ENCODE results near the gene PEX11A. TPM values are rescaled to one million over a fixed set of nuclear protein-coding genes. Genes with fewer than 3 reads are reported as not detected.

The PEX11A gene
- total RNA-seq, 1 donor from 2014 or later: 1.6 TPM

GRCh38 chr15:89642106-89642505 is 48.4 kb downstream of the PEX11A start:
- no peaks in the 10 kb centered on the region for H3K9me3 Mint-ChIP-seq
- intact Hi-C loops (cut with micrococcal nuclease): no loop called here
- no peaks in the 10 kb centered on the region for H3K36me3 Mint-ChIP-seq (ENCODE audit: low read depth)
- no peaks in the 10 kb centered on the region for H3K27me3 Mint-ChIP-seq
- no peak for DNase-seq
- H3K4me3 Mint-ChIP-seq: no peak overlapping the region
- no peaks in the 10 kb centered on the region for H3K4me1 Mint-ChIP-seq
- no peak overlapping the region for H3K27ac Mint-ChIP-seq

GRCh38 chr15:89641053-89641452 is 49.5 kb downstream of the PEX11A start:
- intact Hi-C loops (cut with micrococcal nuclease): no loop called here
- H3K4me3 Mint-ChIP-seq: no peak overlapping the region
- H3K4me1 Mint-ChIP-seq: no peaks in the 10 kb centered on the region
- no peaks in the 10 kb centered on the region for H3K36me3 Mint-ChIP-seq (ENCODE audit: low read depth)
- no peak for DNase-seq
- H3K27me3 Mint-ChIP-seq: no peaks in the 10 kb centered on the region
- H3K27ac Mint-ChIP-seq: no peak overlapping the region
- no peaks in the 10 kb centered on the region for H3K9me3 Mint-ChIP-seq

GRCh38 chr15:89640245-89640644 is 50.3 kb downstream of the PEX11A start:
- intact Hi-C loops (cut with micrococcal nuclease): no loop called here
- H3K36me3 Mint-ChIP-seq (ENCODE audit: low read depth): no peaks in the 10 kb centered on the region
- no peak overlapping the region for H3K4me3 Mint-ChIP-seq
- no peaks in the 10 kb centered on the region for H3K4me1 Mint-ChIP-seq
- peaks cover 2% of the 10 kb centered on the region for H3K9me3 Mint-ChIP-seq
- no peak for DNase-seq
- H3K27ac Mint-ChIP-seq: no peak overlapping the region
- no peaks in the 10 kb centered on the region for H3K27me3 Mint-ChIP-seq

GRCh38 chr15:89633585-89633984 is 57.0 kb downstream of the PEX11A start:
- DNase-seq: no peak
- H3K9me3 Mint-ChIP-seq: peaks cover 3% of the 10 kb centered on the region
- H3K4me1 Mint-ChIP-seq: no peaks in the 10 kb centered on the region
- no peaks in the 10 kb centered on the region for H3K27me3 Mint-ChIP-seq
- H3K36me3 Mint-ChIP-seq (ENCODE audit: low read depth): peaks cover 29% of the 10 kb centered on the region
- H3K4me3 Mint-ChIP-seq: no peak overlapping the region
- intact Hi-C loops (cut with micrococcal nuclease): no loop called here
- H3K27ac Mint-ChIP-seq: no peak overlapping the region

- H3K27me3 Mint-ChIP-seq: no peaks in the 10 kb centered on the region
- DNase-seq: no peak
- H3K9me3 Mint-ChIP-seq: peaks cover 3% of the 10 kb centered on the region
- intact Hi-C loops (cut with micrococcal nuclease): no loop called here
- H3K4me3 Mint-ChIP-seq: no peak overlapping the region
- no peak overlapping the region for H3K27ac Mint-ChIP-seq
- H3K36me3 Mint-ChIP-seq (ENCODE audit: low read depth): peaks cover 32% of the 10 kb centered on the region
- no peaks in the 10 kb centered on the region for H3K4me1 Mint-ChIP-seq
Observed at GRCh38 chr15:89632563-89633430, 57.8 kb downstream of the PEX11A start.

- no peak for DNase-seq
- intact Hi-C loops (cut with micrococcal nuclease): no loop called here
- Mint-ChIP-seq H3K27me3 (no peaks in the 10 kb centered on the region), H3K9me3 (peaks cover 3% of the 10 kb centered on the region), H3K4me3 (no peak overlapping the region), H3K4me1 (no peaks in the 10 kb centered on the region), H3K27ac (no peak overlapping the region), H3K36me3 (ENCODE audit: low read depth) (peaks cover 37% of the 10 kb centered on the region)
Observed at GRCh38 chr15:89631902-89632264, 58.7 kb downstream of the PEX11A start.

Other genes with a start within 250 kb of the PEX11A start
- not detected in 2 replicates for gene RHCG, start 194.2 kb downstream of the PEX11A start, total RNA-seq
- 18.8 and 21.0 TPM in 2 replicates for gene TICRR, start 115.3 kb downstream of the PEX11A start, total RNA-seq
- 1.9 TPM in 2 replicates for gene KIF7, start 35.3 kb downstream of the PEX11A start, total RNA-seq
- 0.14 TPM in 1 of 2 replicates, not detected in the other for gene PLIN1, start 11.4 kb downstream of the PEX11A start, total RNA-seq
- not detected in 2 replicates for gene WDR93, start 57 bp upstream of the PEX11A start, total RNA-seq
- gene MESP1, start 60.5 kb upstream of the PEX11A start, total RNA-seq: 5.6 and 7.3 TPM in 2 replicates
- 0.24 TPM in 1 of 2 replicates, not detected in the other for gene MESP2, start 85.6 kb upstream of the PEX11A start, total RNA-seq
- 0.80 and 0.89 TPM in 2 replicates for gene ANPEP, start 124.1 kb upstream of the PEX11A start, total RNA-seq
- 20.3 and 20.6 TPM in 2 replicates for gene AP3S2, start 203.2 kb upstream of the PEX11A start, total RNA-seq
- not detected in 2 replicates for gene ARPIN, start 222.2 kb upstream of the PEX11A start, total RNA-seq

Measured in activated CD4-positive, alpha-beta T cell treated with anti-CD3 and anti-CD28 coated beads, Interleukin-2, amount 10 ng/mL, durations not matched to agents 24 days and 14 days (primary cell).